ENCODE measurements around the gene PRPF6.

- TF ChIP-seq CTCF (conservative IDR thresholded peaks at IDR 0.05; ENCODE audit: low read length) (no peak), EZH2phosphoT487 (IDR thresholded peaks at IDR 0.05; ENCODE audit: borderline replicate concordance) (no peak)
Measured at GRCh38 chr20:63978319-63979228, 2.4 kb upstream of the PRPF6 start.

Data from Loucy (cell line).